H7 (cell line): ENCODE measurements around the gene BCL7C. TPM values are rescaled to one million over a fixed set of nuclear protein-coding genes. Genes with fewer than 3 reads are reported as not detected.

Experiments
- DNase-seq: peaks from one replicate; pipeline ENCODE4 v3.0.0; 2012
- H3K27me3 ChIP-seq: 2 replicates; pipeline ENCODE4 v1.6.0; 2011; ENCODE audit warnings: mild to moderate bottlenecking, low read length; ENCODE audit not compliant: control insufficient read depth, insufficient read depth
- H3K36me3 ChIP-seq: replicated peaks from 2 replicates; pipeline ENCODE4 v1.5.1; 2011; ENCODE audit warnings: low read length; ENCODE audit not compliant: control insufficient read depth, insufficient read depth
- H3K4me3 ChIP-seq: 2 replicates; pipeline ENCODE4 v1.5.1; 2011; ENCODE audit warnings: low read depth, mild to moderate bottlenecking, control low read depth, low read length, moderate library complexity; ENCODE audit not compliant: insufficient read depth
- total RNA-seq: library from RNA; depleted of rRNA; stranded (reverse); fragments of >200 nt; shearing (Covaris generic); gene quantifications from 2 replicates; pipeline ENCODE4 v1.2.3, GENCODE V29; 2014

The BCL7C gene
- total RNA-seq, 1 experiment from 2014 or later: 35.5 TPM

GRCh38 chr16:30925995-30926811 lies 32.3 kb upstream of the BCL7C start:
- DNase-seq: peak; percentile 36
- Histone ChIP-seq H3K4me3 (no peak overlapping the region), H3K36me3 (peaks cover 13% of the 10 kb centered on the region), H3K27me3 (no peaks in the 10 kb centered on the region)

GRCh38 chr16:30925632-30925987 lies 31.7 kb upstream of the BCL7C start:
- no peak overlapping the region for H3K4me3 ChIP-seq
- peak; percentile 48 for DNase-seq
- H3K27me3 ChIP-seq: no peaks in the 10 kb centered on the region
- H3K36me3 ChIP-seq: peaks cover 8% of the 10 kb centered on the region

DNA sequence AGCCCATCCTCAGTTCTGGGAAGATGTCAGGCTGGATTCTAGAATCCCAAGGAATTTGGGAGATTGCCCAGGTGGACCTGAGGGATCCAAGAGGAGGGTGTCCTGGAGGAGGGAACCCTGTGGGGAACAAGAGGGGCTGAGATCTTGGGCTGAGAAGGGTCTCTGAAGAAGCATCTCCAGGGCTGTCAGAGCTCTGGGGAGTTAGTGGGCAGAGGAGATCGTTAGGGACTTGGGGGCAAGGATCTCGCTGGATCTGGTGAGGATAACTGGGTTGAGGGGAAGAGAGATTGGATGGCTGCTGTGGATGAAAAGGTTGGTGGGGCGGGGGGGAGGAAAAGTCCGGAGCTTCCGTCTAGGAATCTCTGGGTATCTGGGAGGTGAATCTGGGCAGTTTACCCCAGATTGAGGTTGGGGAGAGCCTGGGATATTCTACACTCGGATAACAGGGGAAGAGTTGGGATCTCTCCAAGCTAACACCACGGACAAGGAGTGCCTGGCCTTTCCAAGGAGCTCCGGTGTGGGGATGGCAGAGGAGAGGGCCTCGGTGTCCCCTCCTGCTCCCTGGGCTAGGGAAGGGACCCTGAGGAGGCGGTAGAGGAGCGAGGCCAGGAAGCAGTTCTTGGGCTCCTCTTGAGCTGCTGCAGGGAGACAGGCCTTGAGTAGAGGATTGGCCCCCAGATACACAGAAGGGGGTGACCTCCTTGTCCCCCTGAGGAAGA lies 31.2 kb upstream of the BCL7C start:
- peak; percentile 51 for DNase-seq
- Histone ChIP-seq H3K36me3 (peaks cover 5% of the 10 kb centered on the region), H3K4me3 (peak overlapping the region; percentile 77), H3K27me3 (no peaks in the 10 kb centered on the region)

DNA sequence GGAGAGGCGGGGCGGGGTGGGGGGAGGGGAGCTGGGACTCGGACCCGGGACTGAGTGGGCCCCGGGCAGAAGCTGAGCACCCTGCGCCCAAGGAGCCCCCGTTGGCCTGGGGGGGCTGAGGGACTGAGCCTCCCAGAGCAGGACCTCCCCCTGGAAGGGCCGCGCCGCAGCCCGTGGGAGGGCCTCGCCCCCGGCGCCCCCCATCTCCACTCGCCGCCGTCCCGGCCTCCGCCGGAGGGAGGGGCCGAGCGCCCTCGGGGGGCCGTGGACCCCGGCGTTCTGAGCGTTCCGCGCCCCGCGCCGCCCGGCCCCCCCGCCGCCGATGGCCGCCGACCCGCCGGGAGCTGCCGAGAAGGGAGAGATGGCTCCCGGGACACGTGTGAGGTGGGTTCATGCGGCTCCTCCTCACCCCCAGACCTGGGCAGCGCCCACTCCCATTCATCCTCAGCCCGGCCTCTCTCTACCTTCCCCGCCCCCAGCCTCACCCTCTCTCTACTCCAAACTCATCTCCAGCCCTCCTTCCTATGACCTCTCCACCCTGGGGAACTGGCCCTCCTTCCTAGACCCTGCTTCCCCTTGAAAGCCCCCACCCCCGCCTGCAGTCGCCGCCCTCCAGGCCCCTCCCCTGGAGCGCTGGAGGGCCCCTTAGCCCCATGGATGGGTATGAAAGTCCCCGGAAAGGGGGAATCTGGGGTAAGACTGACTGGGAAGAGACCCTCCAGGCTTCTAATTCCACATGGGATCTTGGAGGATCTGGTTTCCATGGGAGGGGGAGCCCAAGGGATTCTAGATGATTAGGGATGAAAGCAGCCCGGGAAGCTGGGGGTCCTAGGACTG lies 30.4 kb upstream of the BCL7C start:
- H3K4me3 ChIP-seq: peak overlapping the region; percentile 77
- peaks cover 5% of the 10 kb centered on the region for H3K36me3 ChIP-seq
- H3K27me3 ChIP-seq: no peaks in the 10 kb centered on the region
- peak; percentile 87 for DNase-seq

DNA sequence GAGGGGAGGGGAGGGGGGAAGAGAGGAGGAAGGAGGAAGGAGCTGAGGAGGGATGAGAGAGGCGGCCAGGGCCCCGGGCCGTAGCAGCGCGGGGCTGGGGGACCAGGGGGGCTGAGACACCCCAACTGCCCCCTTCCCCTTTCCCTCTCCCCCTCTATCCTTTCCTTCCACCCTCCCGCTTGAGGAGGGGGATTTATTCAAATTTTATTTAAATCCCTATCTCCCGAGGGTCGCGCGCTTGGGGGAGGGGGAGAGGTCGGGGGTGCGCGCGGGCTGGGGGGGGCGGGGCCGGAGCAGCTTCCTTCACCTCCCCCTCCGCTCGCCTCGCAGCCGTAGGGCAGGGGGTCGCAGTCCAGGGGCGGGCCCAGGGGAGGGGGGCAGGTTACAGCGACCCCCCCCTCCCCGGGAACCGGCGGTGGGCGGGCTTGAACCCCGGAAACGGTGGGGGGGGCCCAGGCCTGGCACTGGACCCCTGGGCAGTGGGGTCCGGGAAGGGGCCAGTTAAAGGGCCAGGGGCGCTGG lies 29.7 kb upstream of the BCL7C start, which contains the start of gene FBXL19:
Gene FBXL19 (plus strand): TSS at position 19 of the 522 bp plus-strand sequence. CDS start 2,183 bp downstream, outside the sequence.
- peak; percentile 96 for DNase-seq
- peaks cover 1% of the 10 kb centered on the region for H3K36me3 ChIP-seq
- H3K4me3 ChIP-seq: peak within 1 kb of the TSS; percentile 77
- H3K27me3 ChIP-seq: no peaks in the 10 kb centered on the region

GRCh38 chr16:30922960-30923535 lies 29.2 kb upstream of the BCL7C start:
- DNase-seq: peak; percentile 94
- Histone ChIP-seq H3K4me3 (peak overlapping the region; percentile 77), H3K27me3 (no peaks in the 10 kb centered on the region), H3K36me3 (no peaks in the 10 kb centered on the region; the same call in 1 of the 2 replicates)

DNA sequence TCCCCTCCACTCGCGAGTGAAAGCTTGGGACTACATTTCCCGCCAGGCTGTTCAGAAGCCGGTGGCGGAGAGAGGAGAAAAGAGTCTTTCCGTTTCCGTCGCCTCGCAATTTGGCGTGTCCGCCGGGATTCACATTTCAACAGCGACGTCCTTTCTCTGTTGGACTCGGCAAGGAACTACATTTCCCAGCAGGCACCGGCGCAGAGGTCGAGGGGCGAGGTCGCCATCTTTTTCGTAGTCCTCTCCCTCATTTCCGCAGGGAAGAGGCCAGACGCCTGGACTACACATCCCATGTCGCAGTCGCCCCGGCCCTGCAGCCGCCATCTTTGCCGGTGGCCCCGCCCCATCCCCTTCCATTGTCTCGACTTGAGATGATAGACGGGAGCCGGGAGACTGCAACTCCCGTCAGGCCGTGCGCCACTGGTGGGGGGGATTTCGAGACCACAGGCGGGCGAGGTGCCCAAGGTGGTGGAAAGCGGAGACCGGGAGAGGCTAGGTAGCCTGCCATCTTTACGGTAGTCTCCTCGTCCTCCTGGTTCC lies 28.6 kb upstream of the BCL7C start:
- H3K27me3 ChIP-seq: no peaks in the 10 kb centered on the region
- peak overlapping the region; percentile 57 for H3K4me3 ChIP-seq
- DNase-seq: peak; percentile 93
- no peaks in the 10 kb centered on the region; the same call in 1 of the 2 replicates for H3K36me3 ChIP-seq

DNA sequence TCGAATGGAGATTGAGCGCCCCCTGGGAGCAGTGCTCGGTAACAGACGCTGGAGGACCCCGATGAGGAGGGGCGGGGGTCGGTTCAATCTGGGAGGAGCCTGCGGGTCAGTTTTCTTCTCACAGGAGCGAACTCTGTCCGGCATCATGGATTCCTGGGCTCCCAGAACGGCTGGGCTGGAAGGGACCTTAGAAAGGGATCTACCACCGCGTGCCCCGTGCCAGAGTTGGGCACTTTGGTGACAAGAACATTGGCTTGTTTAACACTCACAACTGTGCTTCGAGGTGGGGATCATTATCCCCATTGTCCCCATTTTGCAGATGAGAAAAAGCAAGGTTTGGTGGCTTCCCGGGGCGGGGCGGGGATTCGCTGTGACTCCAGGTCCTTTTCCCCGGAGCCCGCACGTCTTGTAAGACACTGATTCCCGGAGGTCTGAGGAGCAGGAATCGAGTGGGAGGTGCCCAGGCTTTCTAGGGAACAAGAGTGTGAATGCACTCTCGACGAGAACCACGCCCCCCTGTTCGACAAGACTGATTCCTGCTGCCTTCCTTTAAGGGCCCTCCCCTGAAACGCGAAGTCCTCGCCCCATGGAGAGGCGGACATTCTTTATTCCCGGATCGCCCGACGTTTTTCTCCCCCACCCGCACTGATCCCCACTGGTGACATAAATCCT lies 28.0 kb upstream of the BCL7C start:
- H3K4me3 ChIP-seq: peak overlapping the region; percentile 57
- no peaks in the 10 kb centered on the region for H3K27me3 ChIP-seq
- DNase-seq: peak; percentile 94
- H3K36me3 ChIP-seq: no peaks in the 10 kb centered on the region; the same call in 1 of the 2 replicates

DNA sequence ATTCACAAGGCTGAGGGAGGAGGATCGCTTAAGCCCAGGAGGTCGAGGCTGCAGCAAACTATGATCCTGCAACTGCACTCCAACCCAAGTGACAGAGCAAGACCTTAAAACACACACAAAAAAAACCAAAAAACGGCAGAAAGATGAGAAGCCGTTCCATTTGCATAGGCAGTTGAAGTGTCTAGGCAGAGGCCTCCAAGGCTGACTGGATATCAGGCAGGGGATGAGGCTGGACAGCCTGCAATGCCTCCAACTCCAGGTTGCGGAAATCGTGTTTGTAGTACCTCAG lies 27.5 kb upstream of the BCL7C start:
- Histone ChIP-seq H3K4me3 (no peak overlapping the region), H3K36me3 (no peaks in the 10 kb centered on the region), H3K27me3 (no peaks in the 10 kb centered on the region)
- DNase-seq: no peak

DNA sequence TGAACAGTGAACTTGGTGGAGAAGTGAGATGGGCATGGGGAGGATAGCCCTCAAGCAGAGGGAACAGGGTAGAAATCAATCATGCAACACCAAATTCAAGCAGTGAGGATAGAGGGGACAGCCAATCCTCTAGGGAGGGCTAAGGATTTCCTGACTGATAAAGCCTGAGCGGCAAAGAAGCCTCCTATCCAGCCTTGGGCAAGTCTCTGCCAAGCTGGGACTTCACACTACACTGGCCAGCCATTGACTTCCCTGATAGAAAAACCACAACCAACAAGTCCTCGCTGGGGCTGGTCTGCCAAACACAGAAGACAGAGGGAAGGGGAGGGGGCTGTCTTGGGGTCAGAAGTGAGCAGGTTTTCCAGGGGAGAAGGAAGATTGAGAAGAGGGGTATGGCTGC lies 27.0 kb upstream of the BCL7C start:
- Histone ChIP-seq H3K4me3 (no peak overlapping the region), H3K27me3 (no peaks in the 10 kb centered on the region), H3K36me3 (no peaks in the 10 kb centered on the region)
- peak; percentile 8 for DNase-seq

GRCh38 chr16:30918614-30919013 lies 24.7 kb upstream of the BCL7C start:
- H3K4me3 ChIP-seq: no peak overlapping the region
- no peaks in the 10 kb centered on the region for H3K27me3 ChIP-seq
- no peaks in the 10 kb centered on the region for H3K36me3 ChIP-seq
- no peak for DNase-seq

GRCh38 chr16:30914830-30915229 lies 21.0 kb upstream of the BCL7C start:
- DNase-seq: no peak
- Histone ChIP-seq H3K27me3 (no peaks in the 10 kb centered on the region; the same call in 1 of the 2 replicates), H3K36me3 (no peaks in the 10 kb centered on the region), H3K4me3 (no peak overlapping the region)

- Histone ChIP-seq H3K36me3 (no peaks in the 10 kb centered on the region), H3K4me3 (no peak overlapping the region), H3K27me3 (no peaks in the 10 kb centered on the region; the same call in 1 of the 2 replicates)
- peak; percentile 23 for DNase-seq
Observed at GRCh38 chr16:30912794-30913412, 19.0 kb upstream of the BCL7C start.
